Effector memory CD8-positive, alpha-beta T cell (primary cell): ENCODE measurements around the gene CYP2E1.
"Not testable (repeated sequence)": the region's sequence is repeated elsewhere in the genome, so short reads cannot be mapped to it uniquely, and the experiment has no call there.

ENCODE experiments used
- ATAC-seq: fragments of 150-1000 bp; cut with Tn5 transposase; replicated peaks from 2 replicates; pipeline ENCODE4 v1.10.0; 2021; ENCODE audit warnings: mild to moderate bottlenecking, moderate library complexity
- DNase-seq, 3 experiments: peaks; one replicate each; pipeline ENCODE4 v3.0.0; 2021
- H3K27ac Mint-ChIP-seq, 2 donors: one replicate each; pipeline ENCODE4 v1.8.0; 2022; ENCODE audit warnings: mild to moderate bottlenecking in 2 of 2, mixed read lengths in 2 of 2, moderate library complexity in 2 of 2
- H3K27me3 Mint-ChIP-seq, 2 donors: one replicate each; pipeline ENCODE4 v1.8.0; 2022; ENCODE audit warnings: mixed read lengths in 2 of 2
- H3K36me3 Mint-ChIP-seq: one replicate; pipeline ENCODE4 v1.8.0; 2022; ENCODE audit warnings: mild to moderate bottlenecking, moderate library complexity, mixed read lengths; ENCODE audit not compliant: insufficient read depth
- H3K4me1 Mint-ChIP-seq, 2 donors: one replicate each; pipeline ENCODE4 v1.8.0; 2022; ENCODE audit warnings: low read depth in 2 of 2, mixed read lengths in 2 of 2
- H3K4me3 Mint-ChIP-seq, 2 donors: one replicate each; pipeline ENCODE4 v1.8.0; 2022; ENCODE audit warnings: mild to moderate bottlenecking in 2 of 2, mixed read lengths in 2 of 2, moderate library complexity in 2 of 2
- H3K9me3 Mint-ChIP-seq, 2 donors: one replicate each; pipeline ENCODE4 v1.8.0; 2022; ENCODE audit warnings: mixed read lengths in 2 of 2

CYP2E1 gene

GRCh38 chr10:133511907-133512528 lies 15.1 kb upstream of the CYP2E1 start:
- ATAC-seq (no peak), DNase-seq (no peak)
- Mint-ChIP-seq H3K36me3 (peaks cover 5% of the 10 kb centered on the region), H3K4me1 (no peaks in the 10 kb centered on the region), H3K9me3 (peaks cover 2 to 11% of the 10 kb centered on the region in 2 donors), H3K27me3 (peaks cover 50 to 51% of the 10 kb centered on the region in 2 donors), H3K4me3 (no peak overlapping the region), H3K27ac (no peak overlapping the region)

GRCh38 chr10:133515471-133515870 lies 11.7 kb upstream of the CYP2E1 start:
- Mint-ChIP-seq H3K9me3 (no peaks in the 10 kb centered on the region), H3K4me3 (no peak overlapping the region), H3K36me3 (no peaks in the 10 kb centered on the region), H3K27ac (no peak overlapping the region), H3K27me3 (peaks cover 31 to 35% of the 10 kb centered on the region in 2 donors), H3K4me1 (peaks cover 4 to 5% of the 10 kb centered on the region in 2 donors)
- ATAC-seq (no peak), DNase-seq (no peak)

GRCh38 chr10:133516057-133516456 lies 11.1 kb upstream of the CYP2E1 start:
- Mint-ChIP-seq H3K27ac (no peak overlapping the region), H3K9me3 (no peaks in the 10 kb centered on the region), H3K4me1 (peaks cover 4 to 10% of the 10 kb centered on the region in 2 donors), H3K27me3 (peaks cover 25 to 29% of the 10 kb centered on the region in 2 donors), H3K4me3 (no peak overlapping the region), H3K36me3 (no peaks in the 10 kb centered on the region)
- DNase-seq = no peak
- ATAC-seq = no peak

- peaks cover 9 to 17% of the 10 kb centered on the region in 2 donors for H3K27me3 Mint-ChIP-seq
- H3K9me3 Mint-ChIP-seq, ATAC-seq, DNase-seq, H3K36me3 Mint-ChIP-seq, H3K27ac Mint-ChIP-seq, H3K4me3 Mint-ChIP-seq, H3K4me1 Mint-ChIP-seq: not testable (repeated sequence)
Measured at GRCh38 chr10:133518517-133518916, 8.6 kb upstream of the CYP2E1 start.

- peaks cover 4 to 10% of the 10 kb centered on the region in 2 donors for H3K4me1 Mint-ChIP-seq
- peaks cover 0 to 6% of the 10 kb centered on the region in 2 donors for H3K9me3 Mint-ChIP-seq
- H3K36me3 Mint-ChIP-seq = no peaks in the 10 kb centered on the region
- DNase-seq (peak; percentile 90 to 92 (median 90)), ATAC-seq (peak; percentile 97)
- H3K27me3 Mint-ChIP-seq = peaks cover 0 to 15% of the 10 kb centered on the region in 2 donors
- peak overlapping the region; percentile 57 to 62 for H3K4me3 Mint-ChIP-seq
- H3K27ac Mint-ChIP-seq = peak overlapping the region in 1 of 2 donors; percentile 28
Measured at GRCh38 chr10:133520193-133520738, 6.9 kb upstream of the CYP2E1 start.

- no peak for DNase-seq
- no peak overlapping the region for H3K27ac Mint-ChIP-seq
- H3K4me1 Mint-ChIP-seq = peaks cover 9 to 13% of the 10 kb centered on the region in 2 donors
- peaks cover 0 to 6% of the 10 kb centered on the region in 2 donors for H3K9me3 Mint-ChIP-seq
- H3K4me3 Mint-ChIP-seq = no peak overlapping the region
- no peaks in the 10 kb centered on the region for H3K36me3 Mint-ChIP-seq
- peaks cover 9 to 15% of the 10 kb centered on the region in 2 donors for H3K27me3 Mint-ChIP-seq
- no peak for ATAC-seq
Measured at GRCh38 chr10:133523631-133524203, 3.4 kb upstream of the CYP2E1 start.

GRCh38 chr10:133525444-133525843 lies 1.7 kb upstream of the CYP2E1 start:
- ATAC-seq = no peak
- Mint-ChIP-seq H3K4me3 (no peak overlapping the region), H3K27ac (no peak overlapping the region), H3K36me3 (peaks cover 3% of the 10 kb centered on the region), H3K27me3 (peaks cover 25 to 33% of the 10 kb centered on the region in 2 donors), H3K9me3 (peaks cover 0 to 6% of the 10 kb centered on the region in 2 donors), H3K4me1 (peaks cover 19 to 21% of the 10 kb centered on the region in 2 donors)
- DNase-seq = no peak

- Mint-ChIP-seq H3K27ac (no peak overlapping the region), H3K27me3 (peaks cover 37 to 55% of the 10 kb centered on the region in 2 donors), H3K4me3 (peak overlapping the region in 1 of 2 donors; percentile 88), H3K4me1 (peaks cover 21 to 23% of the 10 kb centered on the region in 2 donors), H3K36me3 (peaks cover 7% of the 10 kb centered on the region), H3K9me3 (peaks cover 0 to 6% of the 10 kb centered on the region in 2 donors)
- DNase-seq (no peak), ATAC-seq (no peak)
Measured at GRCh38 chr10:133527771-133528271, 658 bp downstream of the CYP2E1 start.

- peaks cover 8% of the 10 kb centered on the region for H3K36me3 Mint-ChIP-seq
- peak; percentile 40 for ATAC-seq
- DNase-seq = no peak
- H3K9me3 Mint-ChIP-seq = peaks cover 0 to 2% of the 10 kb centered on the region in 2 donors
- H3K4me3 Mint-ChIP-seq = peak overlapping the region; percentile 59 to 88
- H3K27ac Mint-ChIP-seq = no peak overlapping the region
- H3K27me3 Mint-ChIP-seq = peaks cover 40 to 60% of the 10 kb centered on the region in 2 donors
- peaks cover 21 to 23% of the 10 kb centered on the region in 2 donors for H3K4me1 Mint-ChIP-seq
Measured at GRCh38 chr10:133528296-133528844, 1.2 kb downstream of the CYP2E1 start.

- Mint-ChIP-seq H3K4me3 (peak overlapping the region; percentile 82 to 88), H3K9me3 (no peaks in the 10 kb centered on the region), H3K4me1 (peaks cover 21 to 23% of the 10 kb centered on the region in 2 donors), H3K27me3 (peaks cover 45 to 67% of the 10 kb centered on the region in 2 donors), H3K27ac (peak overlapping the region in 1 of 2 donors; percentile 12), H3K36me3 (peaks cover 8% of the 10 kb centered on the region)
- DNase-seq (no peak), ATAC-seq (peak; percentile 61)
Measured at GRCh38 chr10:133528845-133529575, 1.8 kb downstream of the CYP2E1 start.

- no peak for DNase-seq
- H3K27me3 Mint-ChIP-seq = peaks cover 45 to 70% of the 10 kb centered on the region in 2 donors
- ATAC-seq = peak; percentile 35
- H3K9me3 Mint-ChIP-seq = no peaks in the 10 kb centered on the region
- H3K4me3 Mint-ChIP-seq = peak overlapping the region; percentile 82 to 88
- H3K4me1 Mint-ChIP-seq = peaks cover 21 to 23% of the 10 kb centered on the region in 2 donors
- peaks cover 8% of the 10 kb centered on the region for H3K36me3 Mint-ChIP-seq
- H3K27ac Mint-ChIP-seq = peak overlapping the region in 1 of 2 donors; percentile 77
Measured at GRCh38 chr10:133529576-133529946, 2.4 kb downstream of the CYP2E1 start.

GRCh38 chr10:133530506-133530905 lies 3.3 kb downstream of the CYP2E1 start:
- no peaks in the 10 kb centered on the region for H3K9me3 Mint-ChIP-seq
- H3K4me3 Mint-ChIP-seq = peak overlapping the region; percentile 82 to 88
- peaks cover 21 to 23% of the 10 kb centered on the region in 2 donors for H3K4me1 Mint-ChIP-seq
- H3K27ac Mint-ChIP-seq = peak overlapping the region in 1 of 2 donors; percentile 88
- ATAC-seq (no peak), DNase-seq (no peak)
- H3K36me3 Mint-ChIP-seq = peaks cover 8% of the 10 kb centered on the region
- H3K27me3 Mint-ChIP-seq = peaks cover 45 to 70% of the 10 kb centered on the region in 2 donors

GRCh38 chr10:133532871-133533270 lies 5.7 kb downstream of the CYP2E1 start:
- Mint-ChIP-seq H3K4me1 (peaks cover 21 to 22% of the 10 kb centered on the region in 2 donors), H3K27me3 (peaks cover 36 to 60% of the 10 kb centered on the region in 2 donors), H3K27ac (no peak overlapping the region), H3K4me3 (no peak overlapping the region), H3K36me3 (peaks cover 8% of the 10 kb centered on the region), H3K9me3 (no peaks in the 10 kb centered on the region)
- DNase-seq (no peak), ATAC-seq (no peak)
